NAMALWA (cell line): Measurements from ENCODE around the gene SERF2.
"Not testable (repeated sequence)": the region's sequence is repeated elsewhere in the genome, so short reads cannot be mapped to it uniquely, and the experiment has no call there.

ENCODE experiments used
- DNase-seq: peaks from one replicate; pipeline ENCODE4 v3.0.0-alpha.2; 2015; ENCODE audit warnings: low spot score

Gene SERF2

DNA sequence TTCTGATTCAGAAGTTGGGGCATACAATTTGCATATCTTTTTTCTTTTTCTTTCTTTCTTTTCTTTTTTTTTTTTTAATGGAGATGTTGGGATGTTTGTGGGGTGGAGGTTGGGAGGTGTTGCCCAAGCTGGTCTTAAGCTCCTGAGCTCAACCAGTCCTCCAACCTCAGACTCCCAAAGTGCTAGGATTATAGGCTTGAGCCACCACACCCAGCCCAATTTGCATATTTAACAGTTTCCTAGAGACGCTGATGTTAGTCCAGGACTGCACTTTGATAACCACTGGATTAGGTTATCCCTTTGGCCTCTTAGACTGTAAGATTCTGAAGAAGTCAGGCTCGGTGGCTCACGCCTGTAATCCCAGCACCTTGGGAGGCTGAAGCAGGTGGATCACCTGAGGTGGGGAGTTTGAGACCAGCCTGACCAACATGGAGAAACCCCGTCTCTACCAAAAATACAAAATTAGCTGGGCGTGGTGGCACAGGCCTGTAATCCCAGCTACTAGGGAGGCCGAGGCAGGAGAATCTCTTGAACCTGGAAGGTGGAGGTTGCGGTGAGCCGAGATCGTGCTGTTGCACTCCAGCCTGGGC lies 37.9 kb downstream of the SERF2 start:
- DNase-seq = not testable (repeated sequence)

DNA sequence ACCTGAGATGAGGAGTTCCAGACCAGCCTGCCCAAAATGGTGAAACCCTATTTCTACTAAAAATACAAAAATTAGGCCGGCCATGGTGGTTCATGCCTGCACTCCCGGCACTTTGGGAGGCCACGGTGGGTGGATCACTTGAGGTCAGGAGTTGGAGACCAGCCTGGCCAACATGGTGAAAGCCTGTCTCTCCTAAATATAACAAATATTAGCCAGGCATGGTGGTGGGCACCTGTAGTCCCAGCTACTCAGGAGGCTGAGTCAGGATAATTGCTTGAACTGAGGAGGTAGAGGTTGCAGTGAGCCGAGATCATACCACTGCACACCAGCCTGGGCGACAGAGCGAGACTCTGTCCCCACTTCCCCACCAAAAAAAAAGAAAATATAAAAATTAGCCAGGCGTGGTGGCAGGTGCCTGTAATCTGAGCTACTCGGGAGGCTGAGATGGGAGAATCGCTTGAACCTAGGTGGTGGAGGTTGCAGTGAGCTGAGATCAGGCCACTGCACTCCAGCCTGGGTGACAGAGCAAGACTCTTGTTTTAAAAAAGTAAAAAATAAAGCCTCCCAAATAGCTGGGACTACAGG lies 38.7 kb downstream of the SERF2 start:
- DNase-seq = peak; percentile 40

GRCh38 chr15:43831519-43832052 lies 39.5 kb downstream of the SERF2 start:
- DNase-seq = not testable (repeated sequence)

- not testable (repeated sequence) for DNase-seq
Measured at GRCh38 chr15:43832485-43832884, 40.4 kb downstream of the SERF2 start.

DNA sequence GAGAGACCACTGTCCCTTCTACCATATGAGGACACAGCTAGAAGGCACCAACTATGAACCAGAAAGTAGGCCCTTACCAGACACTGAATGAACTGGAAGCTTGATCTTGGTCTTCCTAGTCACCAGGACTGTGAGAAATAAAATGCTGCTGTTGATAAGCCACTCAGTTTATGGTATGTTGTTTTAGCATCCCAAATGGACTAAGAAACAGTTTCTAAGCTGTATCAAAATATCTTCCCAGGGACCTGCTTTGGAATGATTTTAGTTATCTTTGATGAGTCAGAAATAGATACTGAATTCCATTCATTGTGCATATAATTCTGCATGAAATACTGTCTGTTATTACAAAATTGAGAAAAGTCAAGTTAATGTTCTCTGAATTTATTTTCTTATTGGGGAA lies 53.3 kb downstream of the SERF2 start:
- no peak for DNase-seq
